Bronchial epithelial cell (primary cell): ENCODE data around the gene ARHGAP4. TPM values are rescaled to one million over a fixed set of nuclear protein-coding genes. Genes with fewer than 3 reads are reported as not detected.

Experiments
- DNase-seq: peaks from one replicate; pipeline ENCODE4 v3.0.0-alpha.2; 2010; ENCODE audit warnings: low read depth
- FAIRE-seq: peaks from 2 replicates; lab custom pipeline; 2011; peaks lifted over from hg19 to GRCh38; lab: Jason Lieb, UNC
- H3K27me3 ChIP-seq: 2 replicates; pipeline ENCODE4 v1.5.1; 2011; ENCODE audit warnings: low read length; ENCODE audit not compliant: control insufficient read depth, insufficient read depth
- H3K36me3 ChIP-seq: 2 replicates; pipeline ENCODE4 v1.5.1; 2011; ENCODE audit warnings: low read length; ENCODE audit not compliant: control insufficient read depth, insufficient read depth
- H3K4me3 ChIP-seq: 2 replicates; pipeline ENCODE4 v1.5.1; 2011; ENCODE audit warnings: mild to moderate bottlenecking, low read depth, low read length, control low read depth
- CTCF ChIP-seq: IDR thresholded peaks from 2 replicates; pipeline ENCODE4 v1.5.1; 2011; ENCODE audit warnings: mild to moderate bottlenecking, moderate library complexity, low read length, control low read depth, inconsistent platforms; ENCODE audit not compliant: insufficient read depth, severe bottlenecking
- total RNA-seq: library from RNA; depleted of rRNA; stranded (reverse); fragments of >200 nt; gene quantifications from 2 replicates; pipeline ENCODE4 v1.2.1, GENCODE V29; 2014

The ARHGAP4 gene
- total RNA-seq, 1 donor from 2014 or later = 0.79 TPM

- H3K36me3 ChIP-seq = no peaks in the 10 kb centered on the region
- no peaks in the 10 kb centered on the region for H3K27me3 ChIP-seq
- no peak for TF ChIP-seq CTCF
- FAIRE-seq (no peak), DNase-seq (peak; percentile 6)
- H3K4me3 ChIP-seq = no peak overlapping the region
Observed at GRCh38 chrX:153861151-153861550, 64.9 kb downstream of the ARHGAP4 start.

Other genes starting within 250 kb of the ARHGAP4 start
- 42.4 and 49.3 TPM in 2 replicates for gene SLC6A8, start 238.3 kb downstream of the ARHGAP4 start, total RNA-seq
- 300 and 322 TPM in 2 replicates for gene BCAP31, start 201.9 kb downstream of the ARHGAP4 start, total RNA-seq
- gene ABCD1, start 201.4 kb downstream of the ARHGAP4 start, total RNA-seq = 1.7 and 1.8 TPM in 2 replicates
- 4.5 and 5.4 TPM in 2 replicates for gene PLXNB3, start 162.0 kb downstream of the ARHGAP4 start, total RNA-seq
- gene SRPK3, start 145.2 kb downstream of the ARHGAP4 start, total RNA-seq = under 0.01 and 0.26 TPM in 2 replicates
- 26.3 and 27.7 TPM in 2 replicates for gene IDH3G, start 131.9 kb downstream of the ARHGAP4 start, total RNA-seq
- gene SSR4, start 131.6 kb downstream of the ARHGAP4 start, total RNA-seq = 126 and 136 TPM in 2 replicates
- gene PDZD4, start 95.7 kb downstream of the ARHGAP4 start, total RNA-seq = under 0.01 TPM in 2 replicates
- gene L1CAM, start 40.1 kb downstream of the ARHGAP4 start, total RNA-seq = 0.26 and 1.4 TPM in 2 replicates
- gene AVPR2, start 21.6 kb downstream of the ARHGAP4 start, total RNA-seq = not detected in 2 replicates
- 56.9 and 66.8 TPM in 2 replicates for gene NAA10, start 8.8 kb upstream of the ARHGAP4 start, total RNA-seq
- gene RENBP, start 18.4 kb upstream of the ARHGAP4 start, total RNA-seq = 5.5 and 10.3 TPM in 2 replicates
- gene HCFC1, start 45.6 kb upstream of the ARHGAP4 start, total RNA-seq = 5.5 and 7.3 TPM in 2 replicates
- gene TMEM187, start 46.5 kb upstream of the ARHGAP4 start, total RNA-seq = 4.0 and 5.3 TPM in 2 replicates
- 114 and 119 TPM in 2 replicates for gene IRAK1, start 93.6 kb upstream of the ARHGAP4 start, total RNA-seq
- 21.1 and 28.9 TPM in 2 replicates for gene MECP2, start 171.5 kb upstream of the ARHGAP4 start, total RNA-seq
- gene OPN1LW, start 218.0 kb upstream of the ARHGAP4 start, total RNA-seq = not detected in 2 replicates